HG03025 (cell line): ENCODE measurements around the gene RAP1GDS1.

ENCODE experiments used
- ATAC-seq: cut with Tn5 transposase; IDR thresholded peaks from one replicate; pipeline ENCODE4 v1.9.1; 2021; ENCODE audit warnings: mild to moderate bottlenecking, moderate library complexity; ENCODE audit not compliant: unreplicated experiment, low FRiP score

Gene RAP1GDS1, protein sequence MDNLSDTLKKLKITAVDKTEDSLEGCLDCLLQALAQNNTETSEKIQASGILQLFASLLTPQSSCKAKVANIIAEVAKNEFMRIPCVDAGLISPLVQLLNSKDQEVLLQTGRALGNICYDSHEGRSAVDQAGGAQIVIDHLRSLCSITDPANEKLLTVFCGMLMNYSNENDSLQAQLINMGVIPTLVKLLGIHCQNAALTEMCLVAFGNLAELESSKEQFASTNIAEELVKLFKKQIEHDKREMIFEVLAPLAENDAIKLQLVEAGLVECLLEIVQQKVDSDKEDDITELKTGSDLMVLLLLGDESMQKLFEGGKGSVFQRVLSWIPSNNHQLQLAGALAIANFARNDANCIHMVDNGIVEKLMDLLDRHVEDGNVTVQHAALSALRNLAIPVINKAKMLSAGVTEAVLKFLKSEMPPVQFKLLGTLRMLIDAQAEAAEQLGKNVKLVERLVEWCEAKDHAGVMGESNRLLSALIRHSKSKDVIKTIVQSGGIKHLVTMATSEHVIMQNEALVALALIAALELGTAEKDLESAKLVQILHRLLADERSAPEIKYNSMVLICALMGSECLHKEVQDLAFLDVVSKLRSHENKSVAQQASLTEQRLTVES

DNA sequence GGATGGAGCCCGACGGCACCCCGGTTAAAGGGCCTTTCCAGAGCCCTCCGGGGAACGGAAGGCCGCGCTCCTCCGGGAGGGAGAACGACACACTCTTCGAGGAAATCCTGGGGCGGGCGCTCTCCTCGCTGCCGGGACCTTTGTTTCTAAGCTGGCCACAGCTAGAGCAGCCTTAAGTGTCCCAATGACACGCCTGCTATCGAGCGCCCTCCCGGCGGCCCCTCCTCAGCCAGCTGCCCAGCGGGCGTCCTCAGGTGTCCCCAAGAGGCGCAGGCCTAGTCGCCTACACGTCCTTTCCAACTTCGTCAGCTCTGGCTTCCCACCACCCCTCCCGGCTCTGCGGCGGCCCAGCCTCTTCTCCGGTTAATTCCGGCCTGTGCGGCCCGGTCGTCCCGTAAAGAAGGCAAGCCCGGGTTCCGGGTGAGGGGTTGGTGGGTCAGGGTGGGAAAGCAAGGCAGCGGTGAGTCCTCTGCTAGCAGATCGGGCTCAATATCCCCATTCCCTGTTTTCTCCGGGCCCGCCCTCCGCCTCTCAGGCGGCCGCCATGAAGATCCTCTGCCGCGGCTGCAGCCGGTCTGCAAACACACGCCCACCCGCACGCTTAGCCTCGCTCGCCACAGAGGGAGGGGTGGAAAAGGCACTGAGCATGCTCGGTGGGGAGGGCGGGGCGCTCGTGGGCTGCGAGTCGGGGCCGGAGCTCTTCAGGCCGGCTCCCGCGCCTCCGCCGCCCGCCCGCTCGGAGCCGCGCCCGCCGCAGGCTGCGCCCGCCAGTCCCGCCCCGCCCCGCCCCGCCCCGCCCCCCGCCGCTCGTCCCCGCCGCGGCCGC, at the start of gene RAP1GDS1:
TSS of gene RAP1GDS1 (plus strand) at position 806 of the 826 bp plus-strand sequence. CDS start 182 bp downstream, outside the sequence.
- peak; percentile 92 for ATAC-seq

DNA sequence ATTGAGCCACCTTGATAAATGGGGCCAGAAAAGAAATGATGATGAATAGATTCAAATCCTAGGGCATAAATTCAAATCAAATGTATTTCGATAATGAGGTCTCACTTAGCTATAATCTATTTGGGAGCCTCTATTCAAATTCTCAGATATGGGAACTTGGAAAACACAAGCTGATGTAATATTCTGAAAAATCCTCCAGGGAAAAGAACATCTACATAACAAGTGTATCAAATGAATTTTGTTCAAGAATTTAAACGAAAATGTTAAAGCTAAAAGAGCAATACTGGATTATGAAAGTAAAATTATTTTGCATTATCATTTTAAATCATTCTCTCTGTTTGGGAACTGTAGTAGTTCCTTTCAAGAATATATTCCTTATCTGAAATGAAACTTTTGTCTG, 38.9 kb upstream of the RAP1GDS1 start:
- ATAC-seq, result no peak

DNA sequence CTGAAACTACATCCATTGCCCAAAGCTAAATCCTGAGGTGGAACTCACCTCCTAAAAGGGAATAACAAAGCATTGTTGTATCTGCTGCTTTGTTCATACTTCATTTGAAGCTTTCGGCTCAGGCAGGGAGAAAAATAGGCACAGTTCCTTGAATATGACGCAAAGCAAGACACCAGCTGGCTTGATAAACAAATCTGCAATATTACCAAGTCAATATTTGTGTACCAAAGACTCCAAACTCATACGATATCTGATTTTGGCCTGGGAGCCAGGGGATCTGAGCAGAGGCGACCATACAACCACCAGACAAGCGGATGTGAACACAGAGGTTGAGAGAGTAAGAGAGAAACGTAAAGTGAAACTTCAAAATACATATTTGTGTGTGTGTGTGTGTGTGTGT, 34.8 kb upstream of the RAP1GDS1 start:
- ATAC-seq, result no peak

DNA sequence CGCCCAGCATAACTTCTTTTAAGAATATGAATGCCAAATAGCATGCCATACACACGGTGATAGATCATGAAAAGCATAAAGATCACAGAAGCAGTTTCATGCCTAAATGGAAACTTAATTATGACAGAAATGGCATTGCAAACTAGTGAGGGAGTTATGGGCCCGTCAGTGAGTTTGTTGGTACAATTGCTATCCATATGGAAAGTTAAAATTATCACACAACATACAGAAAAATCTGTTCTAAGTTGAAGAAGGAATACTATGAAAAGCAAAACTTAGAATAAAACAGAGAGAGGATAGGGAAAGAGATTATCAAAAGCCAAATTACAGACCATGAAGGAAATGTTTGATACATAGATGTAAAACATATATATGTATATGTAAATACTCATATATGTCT, 30.2 kb upstream of the RAP1GDS1 start:
- no peak for ATAC-seq

DNA sequence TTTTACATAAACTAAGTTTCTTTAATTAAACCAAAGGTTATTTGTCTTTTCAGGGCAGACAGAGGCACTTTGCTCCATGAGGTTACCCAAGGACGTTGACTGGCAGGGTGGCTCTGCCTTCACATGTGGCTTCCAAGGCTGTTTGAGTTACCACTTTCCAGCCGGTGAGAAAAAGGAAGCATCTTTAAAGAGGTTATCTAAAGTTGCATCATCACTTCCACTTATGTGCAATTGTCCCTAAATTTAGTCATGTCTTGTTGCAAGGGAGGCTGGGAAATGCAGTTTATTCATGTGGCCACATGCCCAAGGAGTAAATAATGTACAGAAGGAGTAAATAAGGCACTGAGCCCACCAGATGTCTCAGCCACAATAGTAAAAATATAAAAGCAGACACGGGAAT, 29.0 kb upstream of the RAP1GDS1 start:
- no peak for ATAC-seq

DNA sequence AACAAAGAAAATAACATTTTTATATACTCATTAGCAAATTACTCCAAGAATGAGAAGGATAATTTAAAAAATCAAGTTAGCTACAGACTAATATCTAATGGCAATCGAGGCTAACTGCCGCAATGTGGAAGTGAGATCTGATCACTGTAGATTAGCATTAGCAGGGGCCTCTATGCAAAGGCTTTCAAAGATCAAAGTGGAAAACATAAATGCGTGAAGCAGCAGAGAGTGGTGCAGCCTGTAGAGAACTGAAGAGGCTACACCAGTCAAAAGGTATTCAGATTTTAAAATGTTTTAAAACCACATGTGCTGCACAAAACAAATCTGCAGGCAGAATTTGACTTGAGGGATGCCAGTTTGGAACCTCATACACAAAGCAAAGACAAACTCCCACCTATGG, 24.0 kb upstream of the RAP1GDS1 start:
- ATAC-seq, result no peak

DNA sequence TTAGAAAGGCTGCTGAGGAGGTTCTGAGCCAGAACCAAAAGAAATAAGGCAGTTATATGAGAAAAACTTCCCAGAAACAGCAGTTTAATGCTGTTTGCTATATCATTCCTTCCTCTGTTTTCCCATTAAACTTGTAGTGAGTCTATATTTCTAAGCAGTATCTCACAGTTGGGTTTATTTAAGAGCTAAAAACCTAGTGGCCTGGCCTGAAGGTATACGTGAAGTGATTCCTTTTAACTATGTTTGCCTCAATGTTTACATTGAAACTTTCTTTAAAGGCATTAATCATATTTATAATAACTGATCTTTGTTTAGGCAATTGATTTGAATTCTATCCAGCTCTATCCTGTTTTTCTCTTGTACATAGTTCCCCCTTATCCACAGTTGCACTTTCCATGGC, 19.1 kb upstream of the RAP1GDS1 start:
- no peak for ATAC-seq

DNA sequence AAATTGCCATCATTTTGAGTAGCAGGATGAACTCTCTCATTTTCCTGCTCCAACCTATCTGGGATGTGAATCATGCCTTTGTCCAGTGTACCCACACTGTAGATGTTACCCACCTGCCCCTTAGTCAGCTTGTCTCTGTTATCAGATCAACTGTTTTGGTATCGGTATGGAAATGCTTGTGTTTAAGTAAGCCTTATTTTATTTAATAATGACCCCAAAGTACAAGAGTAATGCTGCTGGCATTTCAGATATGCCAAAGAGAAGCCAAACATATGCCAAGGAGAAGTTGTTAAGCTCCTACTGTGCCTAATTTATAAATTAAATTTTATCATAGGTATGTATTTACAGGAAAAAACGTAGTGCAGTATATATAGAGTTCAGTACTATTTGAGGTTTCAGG, 18.6 kb upstream of the RAP1GDS1 start:
- no peak for ATAC-seq

DNA sequence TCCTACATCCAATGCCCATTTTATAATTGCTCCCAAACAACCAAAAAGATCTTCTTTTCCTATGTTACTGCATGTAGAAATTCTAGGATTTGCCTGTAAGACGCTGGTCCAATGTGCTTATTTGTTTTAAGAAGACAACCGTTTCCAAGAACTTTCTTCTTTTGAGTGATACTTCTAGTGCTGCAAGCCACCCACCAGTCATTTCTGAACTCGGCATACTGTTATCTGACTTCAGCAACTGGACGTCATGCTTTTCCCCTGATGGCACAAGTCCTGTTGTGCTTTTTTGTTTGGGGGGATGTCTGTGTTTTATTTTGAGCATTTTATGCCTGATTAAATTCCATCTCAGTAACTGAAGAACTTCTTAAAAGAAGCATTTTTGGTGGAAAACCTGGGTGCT, 16.0 kb upstream of the RAP1GDS1 start:
- ATAC-seq, result no peak

DNA sequence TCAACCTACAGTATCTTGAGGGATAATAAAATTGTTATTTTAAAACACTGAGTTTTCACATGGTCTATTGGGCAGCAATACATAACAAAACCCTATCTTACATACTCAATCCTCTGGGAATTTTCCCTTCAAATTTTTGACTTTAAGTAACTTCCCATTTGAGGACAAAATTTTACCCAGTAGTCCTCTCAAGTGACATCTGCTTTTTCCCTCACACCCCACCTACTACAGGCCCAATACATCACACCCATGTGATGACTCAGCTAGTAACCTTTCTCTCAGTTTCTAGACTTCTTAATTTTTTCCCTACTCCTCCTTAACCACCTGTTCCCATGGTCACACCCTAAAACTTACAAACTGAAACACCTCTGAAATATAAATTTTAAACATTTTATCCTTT, 12.2 kb upstream of the RAP1GDS1 start:
- ATAC-seq, result no peak

DNA sequence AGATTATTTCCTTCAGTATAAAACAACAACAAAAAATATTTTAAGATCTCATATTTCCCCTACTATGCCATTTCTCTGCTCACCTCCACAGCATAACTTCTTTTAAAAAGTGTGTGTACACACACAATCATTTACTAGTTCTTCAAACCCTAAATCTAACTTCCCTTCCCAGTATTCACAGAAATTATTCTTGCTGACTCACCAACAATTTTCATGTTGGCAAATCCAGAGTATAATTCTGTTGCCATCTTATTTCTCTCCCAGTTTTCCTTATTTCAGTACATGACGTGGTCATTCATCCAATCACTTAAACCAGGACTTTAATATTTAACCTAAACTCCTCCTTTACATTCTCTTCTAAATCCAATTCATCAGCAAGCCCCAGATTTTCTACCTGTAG, 11.4 kb upstream of the RAP1GDS1 start:
- no peak for ATAC-seq

DNA sequence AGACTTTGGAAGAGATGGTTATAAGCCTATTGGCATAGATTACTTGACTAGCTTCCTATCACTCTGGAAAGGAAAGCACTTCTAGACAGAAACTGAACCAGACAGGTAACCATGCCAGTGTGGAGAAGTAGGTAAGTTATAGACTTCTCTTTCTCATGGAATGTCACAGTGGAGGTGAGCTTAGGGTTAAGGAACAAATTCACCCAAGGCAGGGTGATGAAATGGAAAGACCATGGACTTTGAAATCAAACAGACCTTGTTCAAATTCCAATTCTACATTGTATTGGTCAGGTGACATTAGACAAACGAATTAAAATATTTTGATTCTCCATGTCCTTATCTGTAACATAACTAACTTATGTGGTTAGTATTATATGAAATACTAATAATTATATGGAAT, 7.7 kb upstream of the RAP1GDS1 start:
- ATAC-seq, result no peak

DNA sequence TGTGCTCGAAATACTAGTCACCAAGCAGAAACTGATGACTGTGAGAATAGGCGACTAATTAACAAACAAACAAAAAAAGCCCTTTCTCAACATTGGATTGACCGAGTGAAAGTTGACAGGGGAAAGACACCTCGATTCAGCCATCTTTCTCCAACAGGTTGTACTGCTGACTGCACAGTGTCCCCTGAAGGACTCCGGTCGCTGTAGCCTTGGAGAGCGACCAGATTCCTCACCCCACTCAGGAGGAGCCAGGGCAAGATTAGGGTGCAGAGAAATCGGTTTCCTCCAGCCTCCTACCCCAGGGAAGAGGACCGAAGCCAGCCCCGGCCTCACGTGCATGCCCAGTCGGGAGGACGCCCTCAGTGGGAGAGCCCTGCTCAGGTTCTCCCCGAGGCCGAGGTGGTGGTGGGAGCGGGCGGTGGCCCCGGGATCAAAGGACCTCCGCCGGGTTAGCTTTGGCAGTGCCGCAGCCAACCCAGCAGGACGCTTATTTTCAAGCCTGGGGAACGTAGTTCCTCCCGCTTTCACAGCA, 1.1 kb upstream of the RAP1GDS1 start:
- peak; percentile 26 for ATAC-seq

DNA sequence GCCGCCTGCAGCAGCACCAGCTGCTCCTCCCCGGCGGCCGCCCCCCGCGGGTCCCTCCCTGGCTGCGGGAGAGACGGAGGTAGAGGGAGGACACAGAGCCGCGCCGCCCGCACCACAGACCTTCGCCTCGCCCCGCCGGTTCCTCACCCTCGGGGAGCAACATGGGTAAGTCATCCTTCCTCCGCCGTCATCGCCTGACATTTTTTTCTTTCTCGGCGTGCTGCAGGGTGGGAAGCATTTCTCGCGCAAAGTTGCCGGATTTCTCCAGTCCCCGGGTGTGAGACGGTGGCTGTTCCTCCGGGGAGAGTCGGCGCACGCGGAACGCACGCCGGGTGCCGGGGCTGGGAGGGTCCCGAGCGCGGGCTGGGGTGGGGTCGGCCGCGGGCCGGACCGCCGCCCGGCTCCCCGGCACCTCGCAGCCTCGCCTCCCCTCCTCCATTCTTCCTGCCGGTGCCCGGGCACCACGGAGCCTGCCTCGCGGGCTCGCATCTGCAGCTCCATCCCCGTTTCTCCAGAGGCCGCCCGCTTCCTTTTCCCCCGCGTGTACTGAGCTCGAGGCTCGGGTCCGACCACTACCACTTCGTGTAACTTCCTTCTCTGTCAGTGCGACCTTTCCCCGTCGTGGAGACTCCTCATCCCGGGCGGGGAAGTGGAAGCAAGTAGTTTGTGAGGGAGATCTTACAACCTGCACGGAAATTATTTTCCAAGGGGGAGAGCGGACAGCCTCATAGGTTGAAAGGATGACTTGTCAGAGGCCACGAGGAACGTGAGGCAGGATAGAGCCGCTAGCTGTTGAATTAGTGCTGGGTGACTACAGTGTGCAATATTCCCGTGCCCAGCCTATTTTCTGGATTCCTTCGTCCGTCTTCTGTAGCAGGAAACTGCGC, 464 bp downstream of the RAP1GDS1 start:
- ATAC-seq, result peak; percentile 14

DNA sequence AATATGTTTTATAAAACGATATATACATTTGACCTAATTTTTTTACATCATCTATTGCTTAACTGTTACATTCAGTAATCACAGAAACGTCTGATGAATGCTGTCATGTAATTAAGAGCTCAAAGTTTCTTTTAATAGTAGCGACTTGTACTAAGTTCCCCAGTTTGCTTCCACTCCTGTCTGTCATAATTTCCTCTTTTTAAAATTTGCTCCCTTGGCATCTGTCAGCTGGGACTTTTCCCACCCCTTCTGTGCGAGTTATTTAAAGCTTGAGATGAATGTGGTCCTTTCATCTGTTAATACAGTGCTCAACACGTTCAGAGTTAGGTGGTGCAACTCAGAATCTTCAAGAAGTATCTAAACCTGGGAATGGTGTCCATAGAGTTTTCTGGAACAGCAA, 1.2 kb downstream of the RAP1GDS1 start:
- no peak for ATAC-seq

DNA sequence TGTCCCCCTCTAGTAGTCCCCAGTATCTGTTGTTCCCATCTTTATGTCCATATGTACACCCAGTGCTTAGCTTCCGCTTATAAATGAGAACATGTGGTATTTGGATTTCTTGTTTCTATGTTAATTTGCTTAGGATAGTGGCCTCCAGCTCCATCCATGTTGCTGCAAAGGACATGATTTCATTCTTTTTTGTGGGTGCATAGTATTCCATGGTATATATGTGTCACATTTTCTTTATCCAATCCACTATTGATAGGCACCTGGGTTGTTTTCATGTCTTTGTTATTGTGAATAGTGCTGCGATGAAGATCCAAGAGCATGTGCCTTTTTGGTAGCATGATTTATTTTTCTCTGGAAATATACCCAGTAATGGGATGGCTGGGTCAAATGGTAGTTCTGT, 6.3 kb downstream of the RAP1GDS1 start:
- ATAC-seq, result no peak

DNA sequence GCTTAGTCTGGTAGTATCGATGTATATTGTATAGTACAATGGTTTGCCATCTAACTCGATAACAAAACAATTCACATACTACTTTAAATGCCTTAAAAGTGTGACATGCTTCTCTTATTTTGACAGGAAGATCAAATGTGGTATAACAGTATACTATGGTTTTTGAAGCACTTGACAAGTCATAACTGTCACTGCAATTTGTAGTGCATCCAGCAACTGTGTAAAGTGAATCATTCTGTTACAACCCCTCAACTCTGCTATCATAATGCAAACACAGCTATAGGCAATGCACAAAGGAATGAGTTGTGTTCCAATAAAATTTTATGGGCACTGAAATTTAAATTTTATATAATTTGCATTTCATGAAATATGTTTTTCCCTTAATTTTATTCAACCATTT, 14.0 kb downstream of the RAP1GDS1 start:
- no peak for ATAC-seq

DNA sequence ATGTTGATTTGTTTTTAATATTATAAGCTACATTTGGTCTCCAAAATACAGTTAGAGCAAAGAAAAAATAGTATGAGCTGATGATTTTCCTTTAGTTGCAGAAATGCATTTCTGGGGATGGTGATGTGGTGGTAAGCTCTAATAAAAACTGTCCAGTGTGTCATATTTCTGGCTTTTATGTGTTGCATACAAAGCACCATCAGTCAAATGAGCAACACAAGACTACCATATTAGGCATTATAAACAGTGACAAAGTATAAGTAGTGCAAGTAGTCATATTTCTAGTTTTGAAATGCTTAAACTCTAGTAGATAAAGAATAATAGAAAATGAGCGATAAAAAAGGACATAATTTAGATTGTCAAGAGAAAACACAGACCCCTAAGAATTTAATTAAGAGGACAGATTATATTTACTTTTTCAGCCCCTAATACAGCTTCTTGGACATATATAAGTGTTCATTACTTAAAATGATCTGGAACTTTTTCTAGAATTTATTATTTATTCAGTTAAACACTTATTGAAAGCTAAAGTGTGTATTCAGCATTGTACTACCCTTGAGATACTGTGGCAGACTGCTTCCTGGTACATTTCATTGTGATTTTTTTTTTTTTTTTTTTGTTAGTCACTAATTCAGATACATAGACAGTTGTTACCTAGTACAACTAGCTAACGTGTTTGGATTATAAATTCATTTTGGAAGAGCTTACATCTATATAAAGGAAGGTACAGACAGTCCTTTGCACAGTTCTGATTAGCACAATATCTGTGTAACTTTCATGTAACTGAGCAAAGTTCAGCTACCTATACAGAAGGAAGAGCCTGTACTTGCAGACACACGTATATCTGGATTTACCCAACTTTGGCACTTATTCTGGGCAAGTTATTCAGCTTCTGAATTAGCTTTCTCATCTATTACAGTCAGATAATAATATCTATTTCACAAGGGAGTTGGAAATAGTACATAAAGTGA, 22.3 kb downstream of the RAP1GDS1 start:
- ATAC-seq, result no peak

DNA sequence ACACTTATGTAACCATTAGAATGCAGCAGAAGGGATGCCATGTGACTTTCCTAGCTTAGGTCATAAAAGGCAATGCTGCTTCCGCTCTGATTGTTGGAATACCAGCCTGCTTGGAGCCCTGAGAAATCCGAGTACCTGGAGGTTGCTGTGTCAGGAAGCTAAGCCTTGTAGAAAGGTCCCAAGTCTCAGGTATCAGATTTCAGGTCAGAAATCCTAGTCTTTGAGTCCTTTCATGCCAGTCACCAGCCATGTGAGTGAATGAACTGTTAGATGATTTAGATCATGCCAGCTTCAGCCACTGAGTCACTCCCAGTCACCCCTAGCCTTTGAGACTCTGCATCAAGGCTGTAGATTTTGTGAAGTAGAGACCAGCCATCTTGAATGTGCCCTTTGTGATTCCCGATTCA, 23.5 kb downstream of the RAP1GDS1 start:
- ATAC-seq, result no peak
